Measurements from ENCODE around the gene PLPP1.

Gene PLPP1

DNA sequence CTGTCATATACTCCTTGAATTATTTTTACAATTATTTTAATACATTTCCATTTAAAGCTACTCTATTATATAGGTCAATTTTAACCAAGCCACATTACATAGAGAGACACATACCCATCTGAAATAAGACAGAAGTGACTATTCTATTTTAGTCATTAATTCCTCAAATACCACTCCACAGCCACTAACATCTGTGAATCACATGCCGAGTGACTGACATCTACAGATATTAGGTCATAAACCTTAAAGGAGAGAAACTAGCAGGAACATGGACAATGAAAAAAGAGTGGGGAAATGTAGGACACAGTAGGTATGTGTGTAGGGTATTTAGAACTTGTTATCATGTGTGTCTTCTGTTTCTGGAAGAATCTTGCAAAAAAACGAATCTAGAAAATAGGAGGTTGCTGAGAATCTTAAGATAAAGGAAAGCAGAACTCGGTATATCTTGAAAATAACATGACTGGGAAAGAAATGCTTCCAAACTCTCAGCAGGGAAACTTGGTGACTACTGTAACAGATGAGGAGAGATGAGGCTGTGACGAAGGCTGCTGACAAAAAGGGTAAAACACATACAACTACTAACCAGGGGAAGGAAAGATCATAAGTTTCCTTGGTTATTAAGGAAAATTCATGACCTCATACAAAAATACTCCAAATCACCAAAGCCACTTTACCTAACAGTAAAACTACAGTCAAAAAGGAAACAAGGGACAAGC is 84.6 kb downstream of the PLPP1 start:
- no peak for DNase-seq (ENCODE audit: low read depth in 2 of 2)

DNA sequence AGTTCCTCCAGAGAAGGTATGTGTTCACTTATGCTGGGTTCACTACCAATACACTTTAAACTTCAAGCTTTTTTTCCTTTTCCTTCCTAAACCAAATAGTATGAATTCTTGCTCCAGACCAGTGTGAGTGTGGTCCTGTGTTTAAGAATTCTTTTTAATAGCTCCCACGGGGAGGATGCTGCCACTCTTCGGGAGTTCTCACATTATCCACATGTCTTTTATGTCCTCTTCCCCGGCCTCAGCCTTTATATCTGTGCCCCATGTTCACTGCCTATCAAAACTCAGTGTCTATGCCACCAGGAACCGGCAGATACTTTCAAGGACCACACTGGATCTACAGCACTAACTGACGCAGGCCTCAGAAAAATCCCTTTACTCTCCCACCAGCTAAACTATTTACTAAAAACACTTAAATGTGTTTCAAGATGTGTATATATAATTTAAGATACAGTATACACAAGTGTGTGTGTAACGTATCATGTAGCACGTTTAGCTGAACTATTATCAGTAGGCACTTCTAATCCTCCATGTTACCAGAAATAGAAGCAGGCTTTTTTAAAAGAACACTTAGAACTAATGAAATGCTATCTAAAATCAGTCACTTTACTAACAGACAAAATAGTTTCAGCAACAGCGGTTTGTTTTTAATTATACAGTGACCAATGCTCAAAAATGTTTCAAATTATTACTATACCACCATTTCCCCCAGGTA is 88.0 kb downstream of the PLPP1 start:
- DNase-seq (ENCODE audit: low read depth in 2 of 2), result no peak

DNA sequence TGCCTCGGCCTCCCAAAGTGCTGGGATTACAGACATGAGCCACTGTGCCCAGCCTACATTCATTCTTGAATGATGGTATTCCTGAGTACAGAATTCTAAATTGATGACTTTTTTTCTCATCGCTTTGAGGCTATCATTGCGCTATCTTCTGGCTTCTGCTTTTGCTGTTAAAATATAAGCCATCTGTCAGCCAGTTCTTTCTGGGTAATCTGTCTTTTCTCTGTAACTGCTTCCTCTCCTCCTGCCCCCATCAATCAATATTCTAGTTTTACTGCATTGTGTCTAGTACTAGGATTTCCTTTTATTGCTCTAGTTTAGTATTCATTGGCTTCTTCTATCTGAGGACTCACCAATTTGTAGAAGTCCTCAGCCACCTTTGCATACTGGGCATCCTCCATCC is 89.0 kb downstream of the PLPP1 start:
- no peak for DNase-seq (ENCODE audit: low read depth in 2 of 2)

DNA sequence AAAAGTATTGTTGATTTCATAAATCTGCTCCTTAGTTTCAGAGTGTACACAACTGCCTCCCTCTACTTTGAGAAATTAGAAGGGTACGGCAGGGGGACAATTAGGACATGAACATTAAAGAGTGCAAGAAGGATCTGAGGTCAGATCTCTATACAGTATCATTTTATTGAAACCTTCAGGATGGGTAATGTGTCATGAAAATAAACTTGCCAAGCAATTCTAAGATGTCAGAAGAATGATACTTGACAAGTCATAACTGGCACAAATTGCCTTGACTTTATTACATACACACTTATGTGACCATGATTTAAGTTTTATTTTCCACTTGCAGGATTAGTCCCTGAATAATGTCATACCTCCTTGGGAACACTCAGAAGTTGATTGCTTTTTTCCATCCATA is 92.8 kb downstream of the PLPP1 start:
- DNase-seq (ENCODE audit: low read depth in 2 of 2), result no peak

GRCh38 chr5:55441107-55441771 is 93.5 kb downstream of the PLPP1 start:
- no peak for DNase-seq (ENCODE audit: low read depth in 2 of 2)

DNA sequence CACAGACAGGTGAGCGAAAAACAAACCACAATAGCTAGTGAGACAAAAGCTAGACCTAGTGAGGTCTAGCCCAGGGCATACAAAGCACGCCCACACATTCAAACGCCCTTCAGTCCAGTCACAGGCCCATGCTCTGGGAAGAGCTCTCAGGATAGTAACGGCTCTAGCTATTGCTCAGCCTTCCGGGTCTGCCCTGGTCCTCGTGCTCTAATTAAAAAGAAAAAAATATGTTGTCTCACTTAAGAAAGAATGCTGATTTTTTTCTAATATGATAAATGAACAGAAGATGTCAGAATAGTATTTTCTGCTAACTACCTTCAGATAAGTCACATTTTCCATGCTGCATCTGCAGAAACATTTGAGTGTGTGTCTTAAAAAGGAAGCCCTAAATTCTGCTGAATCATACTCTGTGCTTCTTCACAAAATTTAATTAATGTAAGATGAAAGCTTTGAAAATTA is 94.5 kb downstream of the PLPP1 start:
- no peak for DNase-seq (ENCODE audit: low read depth in 2 of 2)

DNA sequence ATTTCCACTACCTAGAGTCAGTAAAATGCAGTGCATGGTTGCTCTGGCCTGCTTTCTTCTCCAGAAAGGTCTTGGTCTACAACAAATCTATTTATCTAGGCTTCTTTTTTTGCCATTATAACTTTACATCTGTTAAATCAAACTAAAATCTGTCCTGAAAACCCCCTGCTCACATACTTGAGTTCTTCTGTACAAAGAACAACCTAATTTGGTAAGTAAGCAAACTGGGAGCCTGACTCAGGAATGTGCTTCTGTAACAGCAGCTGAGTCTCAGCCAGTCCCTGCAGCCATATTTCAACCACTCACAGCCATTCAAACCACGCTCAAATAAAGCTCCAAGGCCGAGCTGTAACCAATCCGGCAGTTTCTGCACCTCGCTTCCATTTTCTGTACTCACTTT is 95.8 kb downstream of the PLPP1 start:
- DNase-seq (ENCODE audit: low read depth in 2 of 2), result no peak

- no peak for DNase-seq (ENCODE audit: low read depth in 2 of 2)
Observed at GRCh38 chr5:55437859-55438206, 96.9 kb downstream of the PLPP1 start.

DNA sequence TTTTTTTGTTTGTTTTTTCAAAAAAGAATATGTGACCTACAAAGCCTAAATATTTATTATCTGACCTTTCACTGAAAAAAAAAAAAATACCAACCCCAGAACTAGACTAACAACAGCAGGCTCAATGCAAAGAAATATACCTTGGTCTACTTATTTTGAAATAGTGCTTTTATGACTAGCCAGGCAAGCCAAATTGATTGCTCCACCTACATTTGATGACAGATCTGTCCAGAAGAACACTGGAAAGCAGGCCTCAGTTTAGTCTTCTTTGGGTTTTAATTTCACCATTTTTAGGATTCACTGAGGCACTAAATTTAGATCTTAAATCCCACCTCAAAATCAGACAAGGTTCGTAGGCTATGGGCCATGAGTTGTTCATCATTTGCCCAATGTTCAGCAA is 97.3 kb downstream of the PLPP1 start:
- no peak for DNase-seq (ENCODE audit: low read depth in 2 of 2)

DNA sequence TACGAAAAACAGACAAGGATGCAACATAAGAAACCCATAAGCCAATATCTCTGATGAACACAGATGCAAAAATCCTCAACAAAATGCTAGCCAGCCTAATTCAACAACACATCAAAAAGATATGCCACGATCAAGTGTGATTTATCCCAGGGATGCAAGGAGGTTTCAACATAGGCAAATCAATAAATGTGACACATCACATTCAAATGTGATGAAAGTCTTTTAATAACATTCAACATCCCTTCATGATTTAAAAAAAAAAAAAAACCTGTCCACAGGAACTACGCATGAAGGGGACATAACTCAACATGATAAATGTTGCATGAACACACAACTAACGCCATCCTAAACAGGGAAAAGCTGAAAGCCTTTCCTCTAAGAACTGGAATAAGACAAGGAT is 102.2 kb downstream of the PLPP1 start:
- DNase-seq (ENCODE audit: low read depth in 2 of 2), result no peak

DNA sequence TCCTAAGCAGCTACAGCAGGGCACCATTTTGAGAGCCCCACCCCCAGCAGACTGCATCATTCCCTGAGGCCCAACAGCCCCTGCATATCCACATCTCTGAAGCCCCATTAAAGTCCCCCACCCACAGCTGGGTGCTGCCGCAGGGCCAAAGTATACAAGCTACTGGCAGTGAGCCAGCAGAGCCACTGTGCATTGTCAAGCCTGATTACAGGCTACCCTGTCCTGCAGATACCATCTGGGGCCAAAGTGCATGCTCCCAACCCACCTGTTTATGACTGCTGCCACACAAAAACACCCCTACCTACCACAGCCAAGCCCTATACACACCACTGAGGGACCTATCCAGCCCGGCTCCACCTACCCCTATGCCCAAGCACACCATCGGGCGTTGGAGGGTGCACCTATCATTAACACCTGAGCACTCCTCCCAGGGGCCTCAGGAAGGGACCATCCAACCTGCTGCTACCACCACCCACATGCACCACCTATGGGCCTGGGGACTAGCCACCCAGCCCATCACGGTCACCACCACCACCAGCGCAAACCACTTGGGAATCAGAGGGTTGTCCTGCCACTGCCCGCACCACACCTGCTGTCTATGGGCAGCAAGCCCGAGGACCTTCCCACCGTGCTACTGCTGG is 105.0 kb downstream of the PLPP1 start:
- no peak for DNase-seq (ENCODE audit: low read depth in 2 of 2)

DNA sequence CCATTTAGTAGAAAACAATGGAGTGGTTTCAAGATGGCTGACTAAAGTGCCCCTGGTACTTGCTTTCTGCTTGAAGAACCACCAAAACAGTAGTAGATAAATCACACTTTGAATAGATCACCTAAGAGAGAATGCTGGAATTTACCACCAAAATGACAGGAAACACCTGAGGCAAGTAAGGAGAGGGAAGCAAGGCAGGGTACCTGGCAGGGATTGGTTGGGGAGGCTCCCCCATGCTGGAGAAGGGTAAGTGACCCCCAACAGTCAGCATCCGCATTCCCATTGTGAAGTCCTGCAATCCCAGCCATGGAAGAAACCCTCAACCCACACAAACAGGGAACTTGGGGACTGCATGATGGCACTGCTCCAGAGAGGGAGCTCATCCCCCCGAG is 105.5 kb downstream of the PLPP1 start:
- DNase-seq (ENCODE audit: low read depth in 2 of 2), result no peak

- DNase-seq (ENCODE audit: low read depth in 2 of 2), result no peak
Observed at GRCh38 chr5:55427157-55427556, 107.6 kb downstream of the PLPP1 start.

GRCh38 chr5:55426455-55426854 is 108.3 kb downstream of the PLPP1 start:
- no peak for DNase-seq (ENCODE audit: low read depth in 2 of 2)

DNA sequence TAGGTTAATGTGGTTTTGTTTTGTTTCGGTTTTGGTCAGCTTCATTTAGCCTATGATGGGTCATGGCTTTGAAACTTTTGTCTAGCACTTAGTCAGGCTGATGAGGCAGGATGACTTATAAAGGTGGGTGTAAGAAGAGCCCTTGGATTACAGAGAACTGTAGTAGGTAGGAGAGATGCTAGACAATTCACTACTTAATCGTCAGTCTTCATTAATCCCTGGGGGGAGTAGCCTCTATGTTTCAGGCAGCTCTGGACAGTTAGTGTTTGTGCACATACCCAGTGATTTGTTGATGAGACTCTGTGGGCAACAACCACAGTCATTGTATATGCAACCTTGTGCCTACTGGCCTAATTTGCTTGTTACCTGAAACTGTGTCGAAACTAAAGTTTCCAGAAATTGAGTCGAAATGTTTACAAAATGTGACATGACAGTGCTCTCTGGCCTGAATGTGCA is 113.7 kb downstream of the PLPP1 start:
- DNase-seq (ENCODE audit: low read depth in 2 of 2), result no peak

DNA sequence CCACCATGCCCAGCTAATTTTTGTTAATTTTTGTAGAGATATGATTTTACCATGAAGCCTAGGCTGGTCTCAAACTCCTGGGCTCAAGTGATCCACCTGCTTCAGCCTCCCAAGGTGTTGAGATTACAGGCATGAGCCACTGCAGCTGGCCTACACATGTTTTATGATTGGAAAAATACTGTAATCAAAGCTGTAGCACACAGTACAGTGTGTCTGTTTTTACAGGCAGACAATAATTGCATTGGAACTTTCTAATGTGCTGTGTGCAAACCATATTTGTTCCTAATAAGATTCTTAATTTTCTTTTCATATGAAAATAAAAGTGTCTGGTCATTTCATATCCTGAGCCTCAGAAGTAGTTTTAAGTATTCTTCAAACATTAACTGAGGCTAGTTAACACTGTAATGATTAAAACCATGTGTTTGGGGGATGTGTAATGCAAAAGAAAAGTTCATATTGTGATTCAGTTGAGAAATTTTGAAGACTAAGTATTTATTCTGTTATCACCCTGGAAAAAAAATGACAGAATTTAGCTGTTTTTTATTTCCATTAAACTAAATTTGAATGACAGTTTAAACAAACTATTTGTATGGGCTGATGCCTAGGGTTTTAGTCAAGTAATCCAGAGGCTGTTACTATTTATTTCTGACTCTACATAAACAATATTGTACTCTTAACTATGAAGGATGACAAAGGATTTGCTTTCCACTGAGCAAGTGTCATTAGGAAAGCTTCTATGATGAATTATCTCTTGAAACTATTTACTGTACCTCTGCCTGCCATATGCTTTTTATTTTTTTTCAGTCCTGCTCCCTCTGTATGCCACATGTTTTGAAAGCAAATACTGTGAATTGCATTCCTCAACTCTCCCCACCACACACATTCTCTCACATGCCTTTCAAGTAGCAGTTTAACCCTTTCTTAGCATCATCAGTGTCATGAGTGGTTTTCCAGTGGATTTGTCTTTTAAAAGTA is 115.5 kb downstream of the PLPP1 start:
- DNase-seq (ENCODE audit: low read depth in 2 of 2), result no peak

- DNase-seq (ENCODE audit: low read depth in 2 of 2), result no peak
Observed at GRCh38 chr5:55416306-55416705, 118.5 kb downstream of the PLPP1 start.

DNA sequence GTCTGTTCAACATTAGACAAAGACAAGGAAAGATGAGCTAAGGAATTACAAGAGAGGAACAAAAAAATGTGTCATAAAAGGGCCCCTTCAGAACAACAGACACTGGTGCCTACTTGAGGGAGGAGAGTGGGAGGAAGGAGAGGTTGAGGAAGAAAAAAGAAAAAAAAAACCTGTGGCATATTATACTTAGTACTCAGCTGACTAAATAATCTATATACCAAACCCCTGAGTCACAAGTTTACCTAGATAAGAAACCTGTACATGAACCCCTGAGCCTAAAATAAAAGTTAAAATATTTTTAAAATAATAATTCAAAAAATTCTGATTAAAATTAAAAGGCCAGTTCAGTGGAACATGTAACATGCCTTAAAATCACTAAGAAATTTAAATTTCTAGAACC is 119.7 kb downstream of the PLPP1 start:
- no peak for DNase-seq (ENCODE audit: low read depth in 2 of 2)

- DNase-seq (ENCODE audit: low read depth in 2 of 2), result no peak
Observed at GRCh38 chr5:55413644-55414043, 121.1 kb downstream of the PLPP1 start.

GRCh38 chr5:55411876-55412275 is 122.9 kb downstream of the PLPP1 start:
- no peak for DNase-seq (ENCODE audit: low read depth in 2 of 2)

DNA sequence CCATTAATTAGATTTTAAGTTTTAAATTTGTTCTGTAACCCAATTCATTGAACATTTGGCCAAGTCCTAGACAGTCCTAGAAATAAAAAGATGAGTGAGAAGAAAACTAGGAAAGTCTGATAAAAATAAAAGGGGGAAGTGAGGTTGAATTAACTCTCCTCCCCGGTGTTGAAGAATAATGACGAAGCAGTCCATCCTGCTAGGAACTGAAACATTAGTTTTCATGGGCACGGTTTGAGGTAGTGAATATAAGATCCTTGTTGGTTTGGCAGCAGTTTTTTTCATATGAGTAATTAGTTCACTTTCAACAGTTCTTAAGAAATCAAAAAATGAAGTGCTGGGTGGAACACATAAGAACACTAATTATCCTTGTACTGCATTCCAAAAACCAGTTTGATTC is 123.9 kb downstream of the PLPP1 start:
- no peak for DNase-seq (ENCODE audit: low read depth in 2 of 2)

Measured in stimulated activated CD8-positive, alpha-beta memory T cell treated with anti-CD3 and anti-CD28 coated beads, Interleukin-7, amount 100 ng/mL, for 1 hour (primary cell).